NB4 (cell line): ENCODE data around the gene CLRN3.

ENCODE experiments used
- CTCF ChIP-seq: IDR thresholded peaks from one replicate; pipeline ENCODE4 v1.5.1; 2012; ENCODE audit warnings: low read depth, low read length
- MYC ChIP-seq: IDR thresholded peaks from 2 replicates; pipeline ENCODE4 v1.6.1; 2011; ENCODE audit warnings: low read depth, low read length
- POLR2A ChIP-seq: IDR thresholded peaks from 2 replicates; pipeline ENCODE4 v1.6.1; 2011; ENCODE audit warnings: mild to moderate bottlenecking; ENCODE audit not compliant: insufficient read length; ENCODE audit errors: extremely low read depth
- TF ChIP-seq, protein P1 (sequence below): IDR thresholded peaks from 2 replicates; pipeline ENCODE4 v1.6.1; 2011; ENCODE audit warnings: low read depth, low read length

GRCh38 chr10:127849224-127849623 lies 43.5 kb downstream of the CLRN3 start:
- TF ChIP-seq POLR2A (no peak), CTCF (no peak), MYC (no peak)
- TF ChIP-seq, protein P1, sequence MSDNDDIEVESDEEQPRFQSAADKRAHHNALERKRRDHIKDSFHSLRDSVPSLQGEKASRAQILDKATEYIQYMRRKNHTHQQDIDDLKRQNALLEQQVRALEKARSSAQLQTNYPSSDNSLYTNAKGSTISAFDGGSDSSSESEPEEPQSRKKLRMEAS = no peak
